RWPE2 (cell line): ENCODE data around the gene MMD2.

Experiments used
- ATAC-seq: fragments of 200-7000 bp; cut with Tn5 transposase; 3 replicates; pipeline ENCODE4 v1.9.1; 2021; ENCODE audit warnings: low read depth
- DNase-seq: peaks from one replicate; pipeline ENCODE4 v3.0.0-alpha.2; 2020; ENCODE audit warnings: low spot score
- H3K27ac ChIP-seq: fragments of 450-650 bp; 2 replicates; pipeline ENCODE4 v1.5.1; 2017; ENCODE audit warnings: mild to moderate bottlenecking; ENCODE audit not compliant: poor library complexity, severe bottlenecking
- H3K27me3 ChIP-seq: fragments of 250-450 bp; sonication (Bioruptor Pico); 2 replicates; pipeline ENCODE4 v1.5.1; 2021; ENCODE audit warnings: mild to moderate bottlenecking, moderate library complexity; ENCODE audit not compliant: insufficient read depth, poor library complexity, severe bottlenecking
- H3K36me3 ChIP-seq: fragments of 250-450 bp; sonication (Bioruptor Pico); 2 replicates; pipeline ENCODE4 v1.5.1; 2020; ENCODE audit warnings: low read depth, mild to moderate bottlenecking, moderate library complexity
- H3K4me1 ChIP-seq: fragments of 250-450 bp; sonication (Bioruptor Pico); 2 replicates; pipeline ENCODE4 v1.5.1; 2021; ENCODE audit warnings: mild to moderate bottlenecking, moderate library complexity; ENCODE audit not compliant: insufficient read depth, poor library complexity, severe bottlenecking
- H3K4me3 ChIP-seq: fragments of 250-450 bp; sonication (Bioruptor Pico); 2 replicates; pipeline ENCODE4 v1.5.1; 2021; ENCODE audit warnings: mild to moderate bottlenecking, moderate library complexity; ENCODE audit not compliant: severe bottlenecking
- H3K9me3 ChIP-seq: fragments of 250-450 bp; sonication (Bioruptor Pico); 2 replicates; pipeline ENCODE4 v1.5.1; 2021; ENCODE audit warnings: mild to moderate bottlenecking, moderate library complexity; ENCODE audit not compliant: severe bottlenecking
- CTCF ChIP-seq: fragments of 450-650 bp; IDR thresholded peaks from one replicate; pipeline ENCODE4 v1.5.1; 2017; ENCODE audit warnings: mild to moderate bottlenecking, moderate library complexity; ENCODE audit not compliant: poor library complexity, severe bottlenecking

Gene MMD2

GRCh38 chr7:4862156-4862555, 96.8 kb downstream of the MMD2 start:
- H3K9me3 ChIP-seq: no peaks in the 10 kb centered on the region
- ATAC-seq (no peak), DNase-seq (no peak)
- H3K36me3 ChIP-seq: no peaks in the 10 kb centered on the region
- H3K27ac ChIP-seq: no peak overlapping the region
- no peaks in the 10 kb centered on the region for H3K4me1 ChIP-seq
- no peak overlapping the region for H3K4me3 ChIP-seq
- no peak for TF ChIP-seq CTCF
- peaks cover 39% of the 10 kb centered on the region for H3K27me3 ChIP-seq

GRCh38 chr7:4861673-4862072, 97.3 kb downstream of the MMD2 start, which contains the start of gene PAPOLB:
Gene PAPOLB, minus strand, starts transcription at chr7:4862030. Its CDS starts 220 bp downstream, at chr7:4861810.
- Histone ChIP-seq H3K4me3 (no peak within 1 kb of the TSS), H3K27me3 (peaks cover 39% of the 10 kb centered on the region), H3K9me3 (no peaks in the 10 kb centered on the region), H3K4me1 (no peaks in the 10 kb centered on the region), H3K36me3 (no peaks in the 10 kb centered on the region), H3K27ac (no peak within 1 kb of the TSS)
- TF ChIP-seq CTCF: no peak
- ATAC-seq (no peak), DNase-seq (no peak)

- no peak overlapping the region for H3K27ac ChIP-seq
- no peak overlapping the region for H3K4me3 ChIP-seq
- no peaks in the 10 kb centered on the region for H3K9me3 ChIP-seq
- no peak for TF ChIP-seq CTCF
- H3K36me3 ChIP-seq: no peaks in the 10 kb centered on the region
- DNase-seq (no peak), ATAC-seq (no peak)
- no peaks in the 10 kb centered on the region for H3K4me1 ChIP-seq
- H3K27me3 ChIP-seq: peaks cover 39% of the 10 kb centered on the region
Observed at GRCh38 chr7:4861227-4861626, 97.8 kb downstream of the MMD2 start.

GRCh38 chr7:4857189-4857588, 101.8 kb downstream of the MMD2 start:
- no peak for TF ChIP-seq CTCF
- H3K9me3 ChIP-seq: no peaks in the 10 kb centered on the region
- DNase-seq: no peak
- ATAC-seq: no peak
- no peak overlapping the region for H3K4me3 ChIP-seq
- no peaks in the 10 kb centered on the region for H3K4me1 ChIP-seq
- no peak overlapping the region for H3K27ac ChIP-seq
- no peaks in the 10 kb centered on the region for H3K36me3 ChIP-seq
- peaks cover 31% of the 10 kb centered on the region for H3K27me3 ChIP-seq

- DNase-seq (no peak), ATAC-seq (no peak)
- Histone ChIP-seq H3K4me1 (no peaks in the 10 kb centered on the region), H3K36me3 (no peaks in the 10 kb centered on the region), H3K27me3 (peaks cover 24% of the 10 kb centered on the region), H3K27ac (no peak overlapping the region), H3K9me3 (no peaks in the 10 kb centered on the region), H3K4me3 (no peak overlapping the region)
- no peak for TF ChIP-seq CTCF
Observed at GRCh38 chr7:4856336-4857057, 102.5 kb downstream of the MMD2 start.
